ENCODE data around the gene REEP6.
A peak's percentile ranks its signal among the peaks of the same experiment; 100 is the strongest.

Gene REEP6

DNA sequence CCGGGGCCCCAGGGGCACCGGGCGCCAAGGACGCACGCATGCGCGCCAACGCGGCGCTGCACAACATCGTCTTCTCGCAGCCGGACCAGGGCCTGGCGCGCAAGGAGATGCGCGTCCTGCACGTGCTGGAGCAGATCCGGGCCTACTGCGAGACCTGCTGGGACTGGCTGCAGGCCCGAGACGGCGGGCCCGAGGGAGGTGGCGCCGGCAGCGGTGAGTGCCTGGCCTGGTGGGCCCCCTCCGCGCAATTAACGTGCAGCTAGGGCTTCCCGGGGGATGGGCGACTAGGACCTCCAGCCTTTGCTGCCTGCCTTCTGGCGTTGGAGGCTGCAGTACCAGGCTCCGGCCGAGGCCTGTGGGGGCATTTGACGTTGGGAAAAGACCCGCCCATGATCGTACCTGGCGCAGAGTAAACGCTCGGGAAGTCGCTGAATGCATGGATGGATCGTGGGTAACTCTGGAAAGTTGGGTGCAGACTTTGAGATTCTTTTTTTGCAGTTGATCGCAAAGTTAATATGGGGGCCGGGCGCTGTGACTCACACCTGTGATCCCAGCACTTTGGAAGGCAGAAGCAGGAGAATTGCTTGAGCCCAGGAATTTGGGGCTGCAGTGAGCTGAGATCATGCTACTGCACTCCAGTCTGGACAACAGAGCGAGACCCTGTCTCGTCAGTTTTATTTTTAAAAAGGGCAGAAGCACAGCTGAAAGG lies 33.8 kb upstream of the REEP6 start:
- DNase-seq, result no peak

DNA sequence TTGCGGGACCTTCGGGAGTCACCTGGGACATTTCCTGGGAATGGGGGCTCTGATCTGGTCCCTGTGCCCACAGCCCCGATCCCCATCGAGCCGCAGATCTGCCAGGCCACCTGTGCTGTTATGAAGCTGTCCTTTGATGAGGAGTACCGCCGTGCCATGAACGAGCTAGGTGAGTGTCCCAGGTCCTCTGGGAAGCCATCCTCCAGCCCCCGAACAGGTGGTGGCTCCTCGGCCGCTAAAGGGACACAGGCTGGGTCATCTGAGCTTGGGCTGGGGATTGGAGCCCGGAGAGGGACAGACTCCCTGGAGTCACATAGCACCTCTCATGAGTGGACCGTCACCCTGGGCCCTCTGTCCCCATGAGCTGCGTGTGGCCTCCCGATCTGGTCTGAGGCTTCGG lies 33.1 kb upstream of the REEP6 start:
- no peak for DNase-seq

DNA sequence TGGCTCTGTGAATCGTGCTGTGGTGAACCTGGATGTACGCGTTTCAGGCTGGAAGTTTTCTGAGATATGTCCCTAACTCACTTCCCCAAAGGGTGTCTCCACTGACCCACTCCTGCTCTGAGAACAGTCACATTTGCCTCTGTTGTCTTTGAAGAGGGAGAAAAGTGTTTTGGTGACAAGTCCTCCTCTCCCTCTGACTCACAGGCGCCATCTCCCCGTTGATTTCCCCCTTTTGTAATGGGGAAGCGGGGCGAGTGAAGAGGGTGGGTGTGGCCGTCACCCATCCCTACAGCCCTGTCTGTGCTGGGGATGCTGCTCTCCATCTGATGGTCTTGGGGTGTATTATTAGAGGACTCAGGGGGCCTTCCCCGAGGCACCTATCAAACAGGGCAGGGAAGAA lies 31.5 kb upstream of the REEP6 start:
- no peak for DNase-seq

DNA sequence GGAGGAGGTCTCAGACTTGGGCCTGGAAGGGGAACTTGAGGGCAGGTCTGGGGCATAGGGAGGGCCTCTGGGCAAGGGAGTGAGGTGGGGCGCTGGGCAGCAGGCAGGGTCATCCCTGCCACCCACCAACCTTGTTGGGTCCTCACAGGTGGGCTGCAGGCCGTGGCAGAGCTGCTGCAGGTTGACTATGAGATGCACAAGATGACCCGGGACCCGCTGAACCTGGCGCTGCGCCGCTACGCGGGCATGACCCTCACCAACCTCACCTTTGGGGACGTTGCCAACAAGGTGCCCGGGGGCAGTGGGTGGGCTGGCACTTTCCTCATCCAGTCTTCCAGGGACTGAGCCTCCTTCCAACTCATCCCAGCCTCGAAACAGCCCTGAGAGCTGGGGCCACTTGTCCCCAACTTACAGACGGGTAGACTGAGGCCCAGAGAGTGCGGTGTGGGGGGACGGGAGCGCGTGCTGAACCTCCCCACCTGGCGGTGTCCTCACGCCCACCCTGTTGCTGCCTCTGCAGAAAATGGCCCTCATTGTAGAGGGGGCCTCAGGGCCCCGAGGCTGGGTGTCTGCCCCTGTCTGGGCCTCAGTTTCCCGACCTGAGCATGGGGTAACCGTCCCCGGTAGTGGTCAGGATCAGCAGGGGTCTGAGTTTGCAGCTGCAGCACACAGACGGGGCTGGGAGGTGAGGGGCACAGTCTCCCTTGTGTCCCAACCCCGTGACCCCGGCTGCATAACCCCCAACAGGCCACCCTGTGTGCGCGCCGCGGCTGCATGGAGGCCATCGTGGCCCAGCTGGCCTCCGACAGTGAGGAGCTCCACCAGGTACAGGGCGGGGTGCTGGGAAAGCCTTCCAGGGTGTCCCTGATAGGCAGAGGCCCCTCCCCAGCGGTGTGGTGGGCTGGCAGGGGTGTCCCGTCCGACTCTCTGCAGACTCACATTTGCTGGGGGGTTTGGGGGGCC lies 30.7 kb upstream of the REEP6 start:
- DNase-seq, result no peak

DNA sequence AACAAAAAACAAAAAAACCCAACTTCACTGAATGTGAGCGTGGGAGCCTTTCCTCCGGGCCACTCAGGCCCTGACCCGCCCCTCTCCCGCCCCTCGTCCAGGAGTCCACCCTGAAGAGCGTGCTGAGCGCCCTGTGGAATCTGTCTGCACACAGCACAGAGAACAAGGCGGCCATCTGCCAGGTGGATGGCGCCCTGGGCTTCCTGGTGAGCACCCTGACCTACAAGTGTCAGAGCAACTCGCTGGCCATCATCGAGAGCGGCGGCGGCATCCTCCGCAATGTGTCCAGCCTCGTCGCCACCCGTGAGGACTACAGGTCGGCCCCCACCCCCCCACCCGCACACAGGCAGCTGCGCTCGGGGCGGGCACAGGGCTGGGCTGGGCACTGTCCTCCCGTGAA lies 29.1 kb upstream of the REEP6 start:
- DNase-seq, result no peak

DNA sequence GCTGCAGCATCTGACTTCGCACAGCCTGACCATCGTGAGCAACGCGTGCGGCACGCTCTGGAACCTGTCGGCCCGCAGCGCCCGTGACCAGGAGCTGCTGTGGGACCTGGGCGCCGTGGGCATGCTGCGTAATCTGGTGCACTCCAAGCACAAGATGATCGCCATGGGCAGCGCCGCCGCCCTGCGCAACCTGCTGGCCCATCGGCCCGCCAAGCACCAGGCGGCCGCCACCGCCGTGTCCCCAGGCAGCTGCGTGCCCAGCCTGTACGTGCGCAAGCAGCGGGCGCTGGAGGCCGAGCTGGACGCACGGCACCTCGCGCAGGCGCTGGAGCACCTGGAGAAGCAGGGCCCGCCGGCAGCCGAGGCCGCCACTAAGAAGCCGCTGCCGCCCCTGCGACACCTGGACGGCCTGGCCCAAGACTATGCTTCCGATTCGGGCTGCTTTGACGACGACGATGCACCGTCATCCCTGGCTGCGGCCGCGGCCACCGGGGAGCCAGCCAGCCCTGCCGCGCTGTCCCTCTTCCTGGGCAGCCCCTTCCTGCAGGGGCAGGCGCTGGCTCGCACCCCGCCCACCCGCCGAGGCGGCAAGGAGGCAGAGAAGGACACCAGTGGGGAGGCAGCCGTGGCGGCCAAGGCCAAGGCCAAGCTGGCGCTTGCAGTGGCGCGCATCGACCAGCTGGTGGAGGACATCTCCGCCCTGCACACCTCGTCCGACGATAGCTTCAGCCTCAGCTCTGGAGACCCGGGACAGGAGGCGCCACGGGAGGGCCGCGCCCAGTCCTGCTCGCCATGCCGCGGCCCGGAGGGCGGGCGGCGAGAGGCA lies 25.6 kb upstream of the REEP6 start:
- peak; percentile 54 for DNase-seq

DNA sequence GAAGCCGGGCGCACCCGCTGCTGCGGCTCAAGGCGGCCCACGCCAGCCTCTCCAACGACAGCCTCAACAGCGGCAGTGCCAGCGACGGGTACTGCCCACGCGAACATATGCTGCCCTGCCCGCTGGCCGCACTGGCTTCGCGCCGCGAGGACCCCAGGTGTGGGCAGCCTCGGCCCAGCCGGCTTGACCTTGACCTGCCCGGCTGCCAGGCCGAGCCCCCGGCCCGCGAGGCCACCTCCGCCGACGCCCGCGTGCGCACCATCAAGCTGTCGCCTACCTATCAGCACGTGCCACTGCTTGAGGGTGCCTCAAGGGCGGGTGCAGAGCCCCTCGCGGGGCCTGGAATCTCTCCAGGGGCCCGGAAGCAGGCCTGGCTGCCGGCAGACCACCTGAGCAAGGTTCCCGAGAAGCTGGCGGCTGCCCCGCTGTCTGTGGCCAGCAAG lies 24.9 kb upstream of the REEP6 start:
- no peak for DNase-seq

DNA sequence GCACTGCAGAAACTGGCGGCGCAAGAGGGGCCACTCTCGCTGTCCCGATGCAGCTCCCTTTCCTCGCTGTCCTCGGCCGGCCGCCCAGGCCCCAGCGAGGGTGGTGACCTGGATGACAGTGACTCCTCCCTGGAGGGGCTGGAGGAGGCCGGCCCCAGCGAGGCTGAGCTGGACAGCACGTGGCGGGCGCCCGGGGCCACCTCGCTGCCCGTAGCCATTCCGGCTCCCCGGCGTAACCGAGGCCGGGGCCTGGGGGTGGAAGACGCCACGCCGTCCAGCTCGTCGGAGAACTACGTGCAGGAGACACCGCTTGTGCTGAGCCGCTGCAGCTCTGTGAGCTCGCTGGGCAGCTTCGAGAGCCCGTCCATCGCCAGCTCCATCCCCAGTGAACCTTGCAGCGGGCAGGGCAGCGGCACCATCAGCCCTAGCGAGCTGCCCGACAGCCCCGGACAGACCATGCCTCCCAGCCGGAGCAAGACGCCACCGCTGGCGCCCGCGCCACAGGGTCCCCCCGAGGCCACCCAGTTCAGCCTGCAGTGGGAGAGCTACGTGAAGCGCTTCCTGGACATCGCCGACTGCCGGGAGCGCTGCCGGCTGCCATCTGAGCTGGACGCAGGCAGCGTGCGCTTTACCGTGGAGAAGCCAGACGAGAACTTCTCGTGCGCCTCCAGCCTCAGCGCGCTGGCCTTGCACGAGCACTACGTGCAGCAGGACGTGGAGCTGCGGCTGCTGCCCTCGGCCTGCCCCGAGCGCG lies 24.3 kb upstream of the REEP6 start:
- DNase-seq, result no peak

DNA sequence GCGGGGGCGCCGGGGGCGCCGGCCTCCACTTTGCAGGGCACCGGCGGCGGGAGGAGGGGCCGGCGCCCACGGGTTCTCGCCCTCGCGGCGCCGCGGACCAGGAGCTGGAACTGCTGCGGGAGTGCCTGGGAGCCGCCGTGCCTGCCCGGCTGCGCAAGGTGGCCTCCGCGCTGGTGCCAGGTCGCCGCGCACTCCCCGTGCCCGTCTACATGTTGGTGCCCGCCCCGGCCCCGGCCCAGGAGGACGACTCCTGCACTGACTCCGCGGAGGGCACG lies 23.8 kb upstream of the REEP6 start:
- DNase-seq, result no peak

DNA sequence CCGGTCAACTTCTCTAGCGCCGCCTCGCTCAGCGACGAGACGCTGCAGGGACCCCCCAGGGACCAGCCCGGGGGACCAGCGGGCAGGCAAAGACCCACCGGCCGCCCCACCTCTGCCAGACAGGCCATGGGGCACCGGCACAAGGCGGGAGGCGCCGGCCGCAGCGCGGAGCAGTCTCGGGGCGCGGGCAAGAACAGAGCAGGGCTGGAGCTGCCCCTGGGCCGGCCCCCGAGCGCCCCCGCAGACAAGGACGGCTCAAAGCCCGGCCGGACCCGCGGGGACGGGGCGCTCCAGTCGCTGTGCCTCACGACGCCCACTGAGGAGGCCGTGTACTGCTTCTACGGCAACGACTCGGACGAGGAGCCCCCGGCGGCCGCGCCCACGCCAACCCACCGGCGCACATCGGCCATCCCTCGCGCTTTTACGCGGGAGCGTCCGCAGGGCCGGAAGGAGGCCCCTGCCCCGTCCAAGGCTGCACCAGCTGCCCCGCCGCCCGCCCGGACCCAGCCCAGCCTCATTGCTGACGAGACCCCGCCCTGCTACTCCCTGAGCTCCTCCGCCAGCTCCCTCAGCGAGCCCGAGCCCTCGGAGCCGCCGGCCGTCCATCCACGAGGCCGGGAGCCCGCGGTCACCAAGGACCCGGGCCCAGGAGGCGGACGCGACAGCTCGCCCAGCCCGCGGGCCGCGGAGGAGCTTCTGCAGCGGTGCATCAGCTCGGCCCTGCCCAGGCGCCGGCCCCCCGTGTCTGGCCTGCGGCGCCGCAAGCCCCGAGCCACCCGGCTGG lies 23.3 kb upstream of the REEP6 start:
- DNase-seq, result no peak

DNA sequence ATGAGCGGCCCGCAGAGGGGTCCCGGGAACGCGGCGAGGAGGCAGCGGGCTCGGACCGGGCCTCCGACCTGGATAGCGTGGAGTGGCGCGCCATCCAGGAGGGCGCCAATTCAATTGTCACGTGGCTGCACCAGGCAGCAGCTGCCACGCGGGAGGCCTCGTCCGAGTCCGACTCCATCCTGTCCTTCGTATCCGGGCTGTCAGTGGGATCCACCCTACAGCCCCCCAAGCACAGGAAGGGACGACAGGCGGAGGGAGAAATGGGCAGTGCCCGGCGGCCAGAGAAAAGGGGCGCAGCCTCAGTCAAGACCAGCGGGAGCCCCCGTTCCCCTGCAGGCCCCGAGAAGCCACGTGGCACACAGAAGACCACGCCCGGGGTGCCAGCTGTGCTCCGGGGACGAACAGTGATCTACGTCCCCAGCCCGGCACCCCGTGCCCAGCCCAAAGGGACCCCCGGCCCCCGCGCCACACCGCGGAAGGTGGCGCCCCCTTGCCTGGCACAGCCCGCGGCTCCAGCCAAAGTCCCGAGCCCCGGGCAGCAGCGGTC lies 22.6 kb upstream of the REEP6 start:
- DNase-seq, result no peak

DNA sequence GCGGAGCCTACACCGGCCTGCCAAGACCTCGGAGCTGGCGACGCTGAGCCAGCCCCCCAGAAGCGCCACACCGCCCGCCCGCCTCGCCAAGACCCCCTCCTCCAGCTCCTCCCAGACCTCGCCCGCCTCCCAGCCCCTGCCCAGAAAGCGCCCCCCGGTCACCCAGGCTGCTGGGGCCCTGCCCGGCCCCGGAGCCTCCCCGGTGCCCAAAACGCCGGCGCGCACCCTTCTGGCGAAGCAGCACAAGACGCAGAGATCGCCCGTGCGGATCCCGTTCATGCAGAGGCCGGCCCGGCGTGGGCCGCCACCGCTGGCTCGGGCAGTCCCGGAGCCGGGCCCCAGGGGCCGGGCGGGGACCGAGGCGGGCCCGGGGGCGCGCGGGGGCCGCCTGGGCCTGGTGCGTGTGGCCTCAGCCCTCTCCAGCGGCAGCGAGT lies 22.1 kb upstream of the REEP6 start:
- DNase-seq, result peak; percentile 60

DNA sequence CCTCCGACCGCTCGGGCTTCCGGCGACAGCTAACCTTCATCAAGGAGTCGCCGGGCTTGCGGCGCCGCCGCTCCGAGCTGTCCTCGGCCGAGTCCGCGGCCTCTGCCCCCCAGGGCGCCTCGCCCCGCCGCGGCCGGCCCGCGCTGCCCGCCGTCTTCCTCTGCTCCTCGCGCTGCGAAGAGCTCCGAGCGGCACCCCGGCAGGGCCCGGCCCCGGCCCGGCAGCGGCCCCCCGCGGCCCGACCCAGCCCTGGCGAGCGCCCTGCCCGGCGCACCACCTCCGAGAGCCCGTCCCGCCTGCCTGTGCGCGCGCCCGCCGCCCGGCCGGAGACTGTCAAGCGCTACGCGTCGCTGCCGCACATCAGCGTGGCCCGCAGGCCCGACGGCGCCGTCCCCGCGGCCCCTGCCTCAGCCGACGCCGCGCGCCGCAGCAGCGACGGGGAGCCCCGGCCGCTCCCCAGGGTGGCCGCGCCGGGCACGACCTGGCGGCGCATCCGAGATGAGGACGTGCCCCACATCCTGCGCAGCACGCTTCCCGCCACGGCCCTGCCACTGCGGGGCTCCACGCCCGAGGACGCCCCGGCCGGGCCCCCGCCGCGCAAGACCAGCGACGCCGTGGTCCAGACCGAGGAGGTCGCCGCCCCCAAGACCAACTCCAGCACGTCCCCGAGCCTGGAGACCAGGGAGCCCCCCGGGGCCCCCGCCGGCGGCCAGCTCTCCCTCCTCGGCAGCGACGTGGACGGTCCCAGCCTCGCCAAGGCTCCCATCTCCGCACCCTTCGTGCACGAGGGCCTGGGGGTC lies 21.5 kb upstream of the REEP6 start:
- DNase-seq, result peak; percentile 49

DNA sequence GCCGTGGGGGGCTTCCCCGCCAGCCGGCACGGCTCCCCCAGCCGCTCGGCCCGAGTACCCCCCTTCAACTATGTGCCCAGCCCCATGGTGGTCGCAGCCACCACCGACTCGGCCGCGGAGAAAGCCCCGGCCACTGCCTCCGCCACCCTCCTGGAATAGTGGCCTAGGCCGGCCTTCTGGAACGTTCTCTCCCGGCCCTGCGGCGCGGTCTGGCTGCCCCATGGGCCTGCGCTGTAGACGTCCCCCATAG lies 21.0 kb upstream of the REEP6 start:
- no peak for DNase-seq

DNA sequence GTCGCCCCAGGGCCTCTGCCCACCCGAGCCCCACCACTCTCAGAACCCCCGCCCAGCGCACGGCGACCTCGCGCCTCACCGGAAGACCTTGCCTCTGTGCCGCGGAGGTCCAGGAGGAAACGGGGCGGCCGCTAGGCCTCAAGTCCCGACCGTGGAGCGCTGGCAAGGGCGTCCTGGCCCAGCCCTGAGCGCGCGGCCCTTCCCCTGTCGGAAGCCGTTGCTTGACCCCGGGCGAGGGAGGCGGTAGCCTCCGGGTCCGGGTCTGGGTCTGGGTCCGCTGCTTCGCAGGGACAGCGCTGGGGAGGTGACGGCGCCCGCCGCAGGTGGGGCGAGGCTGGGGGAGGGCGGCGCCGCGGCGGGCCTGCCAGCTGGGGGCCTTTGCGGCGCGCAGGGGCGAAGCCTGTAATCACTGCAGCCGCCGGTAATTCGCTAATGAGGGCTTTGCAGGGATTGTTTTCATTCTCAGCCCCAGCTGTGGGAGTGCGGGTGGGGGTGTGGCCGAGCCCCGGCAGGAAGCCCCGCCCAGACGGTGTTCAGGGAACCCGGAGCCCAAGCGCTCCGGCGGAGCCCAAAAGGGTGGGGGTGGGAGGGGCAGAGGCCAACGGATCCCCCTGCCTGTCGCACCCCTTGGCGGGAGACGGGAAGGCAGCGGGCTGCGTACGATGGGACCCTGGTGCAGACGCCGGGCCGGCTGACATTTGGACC lies 20.5 kb upstream of the REEP6 start:
- DNase-seq, result peak; percentile 77

DNA sequence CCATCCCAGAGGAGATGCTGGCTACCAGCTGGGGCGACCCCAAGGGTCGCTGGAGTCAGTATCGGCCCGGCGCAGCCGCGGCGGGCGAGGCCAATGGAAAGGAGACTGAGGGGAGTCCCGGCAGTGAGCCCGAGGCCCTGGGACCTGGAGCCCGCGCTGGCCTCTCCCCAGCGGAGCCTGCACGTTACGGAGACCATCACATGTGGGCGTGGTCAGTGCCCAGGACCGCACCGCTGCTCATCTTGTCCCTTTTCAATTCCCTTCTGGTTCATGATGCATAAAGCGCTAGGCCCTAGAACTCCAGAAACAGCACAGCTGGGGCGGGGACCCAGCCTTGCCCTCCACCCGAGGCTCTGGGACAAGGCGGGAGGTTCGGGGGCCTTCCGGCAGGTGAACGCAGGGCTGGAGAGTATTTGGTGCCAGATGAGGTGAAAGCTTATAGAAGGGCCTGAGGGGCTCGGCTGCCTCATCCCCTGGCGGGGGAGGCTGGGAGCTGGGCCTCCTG lies 19.9 kb upstream of the REEP6 start:
- peak; percentile 40 for DNase-seq

DNA sequence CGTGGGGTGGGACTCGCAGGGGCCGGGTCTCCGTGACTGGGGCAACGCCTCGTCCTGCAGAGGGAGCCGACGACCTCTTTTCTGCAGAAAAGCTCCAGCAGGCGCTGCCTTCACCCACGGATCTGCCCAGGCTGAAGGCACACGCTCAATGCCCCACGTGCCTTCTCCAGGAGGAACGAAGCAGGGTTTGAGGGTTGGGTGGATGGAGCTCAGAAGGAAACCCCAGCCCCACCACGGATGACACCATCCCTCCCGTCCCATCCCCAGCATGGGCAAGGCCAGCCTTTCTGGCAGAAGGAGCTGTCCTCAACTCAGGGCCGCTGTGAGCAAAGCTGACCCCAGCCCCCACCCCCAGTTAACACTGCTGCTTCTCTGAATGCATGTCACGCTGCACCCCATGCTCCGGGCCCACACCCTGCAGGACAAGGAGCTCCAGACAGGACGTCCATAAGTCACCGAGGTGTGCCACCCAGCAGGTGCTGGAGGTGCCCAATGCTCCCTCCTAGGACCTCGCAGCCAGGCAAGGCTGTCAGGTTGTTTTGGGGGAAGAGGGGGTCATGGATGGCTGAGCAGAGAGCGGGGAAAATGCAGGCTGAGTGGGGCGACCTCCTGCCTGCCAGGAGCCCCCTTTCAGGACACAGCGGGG lies 19.3 kb upstream of the REEP6 start:
- no peak for DNase-seq

DNA sequence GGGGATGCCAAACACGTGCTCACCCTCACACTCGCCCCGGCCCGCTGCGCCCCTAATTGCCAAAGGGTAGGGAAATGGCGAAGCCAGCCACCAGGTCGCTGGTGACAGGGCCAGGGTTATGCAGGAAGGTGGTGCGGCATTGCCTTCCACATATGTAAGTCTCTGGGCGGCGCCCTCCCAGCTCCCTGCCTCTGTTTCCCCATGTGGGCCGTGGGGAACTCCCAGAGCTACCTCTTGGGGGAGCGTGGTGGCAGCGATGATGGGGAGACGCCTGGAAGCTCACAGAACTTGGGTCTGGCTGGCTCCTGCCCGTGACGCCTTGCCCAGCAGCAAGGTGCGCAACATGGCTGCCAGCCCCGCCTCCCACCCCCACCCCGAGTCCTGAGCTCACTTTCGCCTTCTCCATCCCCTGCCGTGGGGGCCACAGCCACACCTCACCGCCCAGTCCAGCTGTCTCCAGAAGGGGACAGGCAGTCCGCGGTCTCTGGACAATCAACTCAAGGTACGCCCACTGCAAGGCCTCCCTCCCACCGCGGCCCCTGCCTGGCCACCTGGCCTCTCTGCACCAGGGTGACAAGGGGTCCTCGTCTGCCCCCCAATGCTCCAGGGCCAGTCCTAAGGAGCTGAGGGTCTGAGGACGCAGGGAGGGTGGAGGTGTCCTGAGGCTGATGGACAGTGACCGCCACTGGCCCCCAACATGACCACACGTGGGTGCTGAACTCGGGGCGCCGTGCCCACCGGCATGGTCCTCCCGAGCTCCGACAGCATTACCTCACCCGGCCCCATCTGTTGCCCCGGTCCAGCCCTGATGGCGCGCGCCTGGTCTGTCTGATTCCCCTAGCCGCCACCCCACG lies 18.5 kb upstream of the REEP6 start:
- no peak for DNase-seq

Measured in activated CD4-positive, alpha-beta T cell treated with anti-CD3 and anti-CD28 coated beads, Interleukin-2, Interleukin-6, amounts not matched to agents 100 ng/mL and 50 ng/mL, durations not matched to agents 16 hours and 8 hours (primary cell).